Kasumi-1 (cell line): ENCODE measurements around the gene GPR37.

Experiments
- DNase-seq, 2 experiments: peaks; one replicate each; lab custom pipeline; 2025; lab: John Stamatoyannopoulos, UW

GPR37 gene

GRCh38 chr7:124780056-124780455, 14.5 kb upstream of the GPR37 start:
- DNase-seq, result no peak

- no peak for DNase-seq
These were observed 14.0 kb upstream of the GPR37 start for GRCh38 chr7:124779620-124780019.

GRCh38 chr7:124779194-124779593, 13.6 kb upstream of the GPR37 start:
- no peak for DNase-seq

- DNase-seq, result no peak
These were observed 11.7 kb upstream of the GPR37 start for GRCh38 chr7:124777268-124777667.

- DNase-seq, result no peak
These were observed 10.6 kb upstream of the GPR37 start for GRCh38 chr7:124776153-124776552.

GRCh38 chr7:124775422-124775821, 9.8 kb upstream of the GPR37 start:
- no peak for DNase-seq

- DNase-seq, result no peak
These were observed 8.3 kb upstream of the GPR37 start for GRCh38 chr7:124773938-124774337.

- no peak for DNase-seq
These were observed 7.7 kb upstream of the GPR37 start for GRCh38 chr7:124773339-124773738.

GRCh38 chr7:124769136-124769535, 3.5 kb upstream of the GPR37 start:
- DNase-seq, result no peak

- DNase-seq, result no peak
These were observed 2.9 kb upstream of the GPR37 start for GRCh38 chr7:124768525-124768924.

- no peak for DNase-seq
These were observed 668 bp downstream of the GPR37 start for GRCh38 chr7:124764847-124765400.

- no peak for DNase-seq
These were observed 1.3 kb downstream of the GPR37 start for GRCh38 chr7:124764051-124764846.

- no peak for DNase-seq
These were observed 2.9 kb downstream of the GPR37 start for GRCh38 chr7:124762611-124763143.

GRCh38 chr7:124761164-124761715, 4.4 kb downstream of the GPR37 start:
- DNase-seq, result no peak

- no peak for DNase-seq
These were observed 7.3 kb downstream of the GPR37 start for GRCh38 chr7:124758327-124758726.

GRCh38 chr7:124754576-124755268, 10.9 kb downstream of the GPR37 start:
- DNase-seq, result no peak

GRCh38 chr7:124752310-124752709, 13.3 kb downstream of the GPR37 start:
- DNase-seq, result no peak

- DNase-seq, result no peak
These were observed 14.6 kb downstream of the GPR37 start for GRCh38 chr7:124751027-124751426.

GRCh38 chr7:124747072-124747471, 18.5 kb downstream of the GPR37 start:
- no peak for DNase-seq

- no peak for DNase-seq
These were observed 27.0 kb downstream of the GPR37 start for GRCh38 chr7:124738639-124739038.

- DNase-seq, result no peak
These were observed 27.8 kb downstream of the GPR37 start for GRCh38 chr7:124737760-124738300.

GRCh38 chr7:124728610-124729009, 37.0 kb downstream of the GPR37 start:
- no peak for DNase-seq
